Panc1 (cell line): ENCODE data around the gene FCRL4.

Experiments
- CTCF ChIP-seq: fragments of 450-650 bp; IDR thresholded peaks from 2 replicates; pipeline ENCODE4 v1.5.1; 2017; ENCODE audit warnings: mild to moderate bottlenecking
- POLR2AphosphoS5 ChIP-seq: IDR thresholded peaks from 2 replicates; pipeline ENCODE4 v1.6.1; 2012; ENCODE audit warnings: mild to moderate bottlenecking, low read depth, low read length, moderate library complexity

GRCh38 chr1:157624471-157624870, 26.6 kb upstream of the FCRL4 start:
- TF ChIP-seq CTCF (no peak), POLR2AphosphoS5 (no peak)
